ENCODE measurements around the gene FAM89B.
A peak's percentile ranks its signal among the peaks of the same experiment; 100 is the strongest.

The FAM89B gene

GRCh38 chr11:65526744-65527143, 45.6 kb upstream of the FAM89B start:
- DNase-seq (ENCODE audit: low read depth) = no peak
- TF ChIP-seq, protein P1, sequence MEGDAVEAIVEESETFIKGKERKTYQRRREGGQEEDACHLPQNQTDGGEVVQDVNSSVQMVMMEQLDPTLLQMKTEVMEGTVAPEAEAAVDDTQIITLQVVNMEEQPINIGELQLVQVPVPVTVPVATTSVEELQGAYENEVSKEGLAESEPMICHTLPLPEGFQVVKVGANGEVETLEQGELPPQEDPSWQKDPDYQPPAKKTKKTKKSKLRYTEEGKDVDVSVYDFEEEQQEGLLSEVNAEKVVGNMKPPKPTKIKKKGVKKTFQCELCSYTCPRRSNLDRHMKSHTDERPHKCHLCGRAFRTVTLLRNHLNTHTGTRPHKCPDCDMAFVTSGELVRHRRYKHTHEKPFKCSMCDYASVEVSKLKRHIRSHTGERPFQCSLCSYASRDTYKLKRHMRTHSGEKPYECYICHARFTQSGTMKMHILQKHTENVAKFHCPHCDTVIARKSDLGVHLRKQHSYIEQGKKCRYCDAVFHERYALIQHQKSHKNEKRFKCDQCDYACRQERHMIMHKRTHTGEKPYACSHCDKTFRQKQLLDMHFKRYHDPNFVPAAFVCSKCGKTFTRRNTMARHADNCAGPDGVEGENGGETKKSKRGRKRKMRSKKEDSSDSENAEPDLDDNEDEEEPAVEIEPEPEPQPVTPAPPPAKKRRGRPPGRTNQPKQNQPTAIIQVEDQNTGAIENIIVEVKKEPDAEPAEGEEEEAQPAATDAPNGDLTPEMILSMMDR (IDR thresholded peaks at IDR 0.05; ENCODE audit: low read depth, low read length) = no peak
- TF ChIP-seq MYC (IDR thresholded peaks at IDR 0.05; ENCODE audit: low read depth, low read length) = no peak
- TF ChIP-seq, protein P2, sequence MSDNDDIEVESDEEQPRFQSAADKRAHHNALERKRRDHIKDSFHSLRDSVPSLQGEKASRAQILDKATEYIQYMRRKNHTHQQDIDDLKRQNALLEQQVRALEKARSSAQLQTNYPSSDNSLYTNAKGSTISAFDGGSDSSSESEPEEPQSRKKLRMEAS (IDR thresholded peaks at IDR 0.05; ENCODE audit: low read depth, low read length) = no peak
- no peak for TF ChIP-seq POLR2A (IDR thresholded peaks at IDR 0.05; ENCODE audit: extremely low read depth, insufficient read length)
- no peak overlapping the region for H3K4me3 ChIP-seq (ENCODE audit: low read depth, low read length)

- DNase-seq (ENCODE audit: low read depth) = no peak
- TF ChIP-seq, protein P2 (IDR thresholded peaks at IDR 0.05; ENCODE audit: low read depth, low read length) = no peak
- TF ChIP-seq MYC (IDR thresholded peaks at IDR 0.05; ENCODE audit: low read depth, low read length) = no peak
- TF ChIP-seq, protein P1 (IDR thresholded peaks at IDR 0.05; ENCODE audit: low read depth, low read length) = no peak
- no peak for TF ChIP-seq POLR2A (IDR thresholded peaks at IDR 0.05; ENCODE audit: extremely low read depth, insufficient read length)
- no peak overlapping the region for H3K4me3 ChIP-seq (ENCODE audit: low read depth, low read length)
Measured at GRCh38 chr11:65528819-65529350, 43.5 kb upstream of the FAM89B start.

- no peak overlapping the region for H3K4me3 ChIP-seq (ENCODE audit: low read depth, low read length)
- no peak for DNase-seq (ENCODE audit: low read depth)
- no peak for TF ChIP-seq POLR2A (IDR thresholded peaks at IDR 0.05; ENCODE audit: extremely low read depth, insufficient read length)
- no peak for TF ChIP-seq MYC (IDR thresholded peaks at IDR 0.05; ENCODE audit: low read depth, low read length)
- TF ChIP-seq, protein P2 (IDR thresholded peaks at IDR 0.05; ENCODE audit: low read depth, low read length) = no peak
- TF ChIP-seq, protein P1 (IDR thresholded peaks at IDR 0.05; ENCODE audit: low read depth, low read length) = no peak
Measured at GRCh38 chr11:65529475-65530156, 42.7 kb upstream of the FAM89B start.

DNA sequence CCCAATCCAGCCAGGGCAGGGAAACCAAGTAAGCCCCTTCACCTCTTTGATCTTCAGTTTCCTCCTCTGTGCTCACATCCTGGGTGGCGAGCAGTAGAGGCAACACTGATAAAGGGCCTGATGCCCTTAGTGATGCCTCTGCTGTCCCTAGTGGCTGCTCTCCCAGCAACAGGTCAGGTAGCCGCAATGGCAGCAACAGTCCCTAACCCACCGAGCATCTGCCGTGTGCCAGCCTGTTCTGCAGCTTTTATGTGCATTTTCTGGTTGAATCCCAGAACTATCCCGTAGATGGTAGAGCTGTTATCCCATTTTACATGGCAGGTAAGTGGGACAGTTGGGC, 42.2 kb upstream of the FAM89B start:
- DNase-seq (ENCODE audit: low read depth) = peak; percentile 40
- H3K4me3 ChIP-seq (ENCODE audit: low read depth, low read length) = no peak overlapping the region
- TF ChIP-seq POLR2A (IDR thresholded peaks at IDR 0.05; ENCODE audit: extremely low read depth, insufficient read length) (no peak), MYC (IDR thresholded peaks at IDR 0.05; ENCODE audit: low read depth, low read length) (no peak)
- TF ChIP-seq, protein P1 (IDR thresholded peaks at IDR 0.05; ENCODE audit: low read depth, low read length) = peak; percentile 39
- TF ChIP-seq, protein P2 (IDR thresholded peaks at IDR 0.05; ENCODE audit: low read depth, low read length) = no peak

DNA sequence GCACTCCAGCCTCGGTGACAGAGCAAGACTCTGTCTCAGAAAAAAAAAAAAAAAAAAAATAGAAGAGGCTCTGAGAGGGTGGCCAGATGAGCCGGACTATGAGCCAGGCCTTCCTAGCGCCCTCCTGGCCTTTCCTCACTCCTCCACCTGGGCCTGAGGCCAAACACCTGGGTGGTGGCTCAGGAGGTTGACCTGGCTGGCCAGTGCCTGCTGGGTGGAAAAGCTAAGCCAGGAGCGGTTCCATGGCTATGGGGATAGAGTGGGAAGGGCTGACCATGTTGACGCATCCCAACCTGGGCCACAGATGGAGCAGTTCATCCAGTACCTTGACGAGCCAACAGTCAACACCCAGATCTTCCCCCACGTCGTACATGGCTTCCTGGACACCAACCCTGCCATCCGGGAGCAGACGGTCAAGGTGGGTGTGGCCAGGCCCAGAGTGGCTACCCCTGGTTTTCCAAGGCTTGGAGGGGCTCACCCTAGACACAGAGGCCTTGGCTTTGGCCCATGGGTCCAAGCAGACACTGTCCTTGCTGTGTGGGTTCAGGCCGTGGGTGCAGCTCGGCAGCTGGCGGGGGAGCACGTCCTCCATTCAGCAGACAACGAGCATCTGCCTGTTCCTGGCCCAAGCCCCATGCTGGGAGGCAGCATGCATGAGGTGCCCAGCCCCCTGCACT, 39.8 kb upstream of the FAM89B start:
- TF ChIP-seq MYC (IDR thresholded peaks at IDR 0.05; ENCODE audit: low read depth, low read length) = no peak
- no peak for TF ChIP-seq POLR2A (IDR thresholded peaks at IDR 0.05; ENCODE audit: extremely low read depth, insufficient read length)
- TF ChIP-seq, protein P1 (IDR thresholded peaks at IDR 0.05; ENCODE audit: low read depth, low read length) = no peak
- TF ChIP-seq, protein P2 (IDR thresholded peaks at IDR 0.05; ENCODE audit: low read depth, low read length) = no peak
- DNase-seq (ENCODE audit: low read depth) = no peak
- no peak overlapping the region for H3K4me3 ChIP-seq (ENCODE audit: low read depth, low read length)

Measured in NB4 (cell line).